K562 (cell line): Measurements from ENCODE around the gene LILRA6. TPM values are rescaled to one million over a fixed set of nuclear protein-coding genes. Genes with fewer than 3 reads are reported as not detected.
A peak's percentile ranks its signal among the peaks of the same experiment; 100 is the strongest.

Source experiments
- CBFA2T3 ChIP-seq: fragments of 450-650 bp; IDR thresholded peaks from 2 replicates; pipeline ENCODE4 v1.6.1; 2017
- E2F3 ChIP-seq: fragments of 250-450 bp; sonication (Bioruptor Pico); IDR thresholded peaks from 2 replicates; pipeline ENCODE4 v1.4.0; 2020; ENCODE audit warnings: mild to moderate bottlenecking
- EP300 ChIP-seq: IDR thresholded peaks from 2 replicates; pipeline ENCODE4 v1.6.1; 2012; ENCODE audit warnings: low read length, improper control_type of control experiment
- EWSR1 ChIP-seq: fragments of 450-650 bp; IDR thresholded peaks from 2 replicates; pipeline ENCODE4 v1.6.1; 2018; ENCODE audit warnings: borderline replicate concordance, mild to moderate bottlenecking, low read depth, moderate library complexity; ENCODE audit not compliant: partially characterized antibody
- FOXJ2 ChIP-seq: fragments of 200-800 bp; sonication (Bioruptor generic); IDR thresholded peaks from 2 replicates; pipeline ENCODE4 v1.6.1; 2016; ENCODE audit warnings: missing genetic modification characterization, missing compliant biosample characterization
- HNRNPUL1 ChIP-seq: fragments of 200-400 bp; formaldehyde crosslinking; IDR thresholded peaks from 2 replicates; pipeline ENCODE4 v1.6.1; 2017; ENCODE audit warnings: low read length
- MTA2 ChIP-seq: fragments of 450-650 bp; IDR thresholded peaks from 2 replicates; pipeline ENCODE4 v1.6.1; 2016; ENCODE audit warnings: low read depth
- POLR2G ChIP-seq: fragments of 200-400 bp; formaldehyde crosslinking; IDR thresholded peaks from 2 replicates; pipeline ENCODE4 v1.6.1; 2017; ENCODE audit warnings: low read depth, mild to moderate bottlenecking, antibody characterized with exemption, low read length, moderate library complexity
- PYGO2 ChIP-seq: fragments of 450-650 bp; IDR thresholded peaks from 2 replicates; pipeline ENCODE4 v1.6.1; 2016; ENCODE audit warnings: mild to moderate bottlenecking, missing genetic modification characterization, moderate library complexity, missing compliant biosample characterization
- ZBTB17 ChIP-seq: fragments of 450-650 bp; formaldehyde crosslinking; IDR thresholded peaks from 2 replicates; pipeline ENCODE4 v1.4.0; 2020; ENCODE audit warnings: mild to moderate bottlenecking
- ZNF217 ChIP-seq: sonication (generic); formaldehyde crosslinking; IDR thresholded peaks from 2 replicates; pipeline ENCODE4 v1.8.0; 2022; ENCODE audit warnings: mild to moderate bottlenecking, missing genetic modification reagents
- polyA plus RNA-seq, 8 experiments: library from polyadenylated mRNA; depleted of rRNA in 4 of 8; stranded (reverse) in 5 of 8; unstranded in 3 of 8; fragments of >200 nt; fragmentation: Nextera tagmentation in 2 of 8; fragmentation: Illumina TruSeq in 1 of 8; extraction: Ambion mirVana in 2 of 8; extraction: Trizol in 1 of 8; gene quantifications; 2 replicates each; pipeline versions ENCODE4 v1.2.1 to v1.2.3, GENCODE V29; 2011 to 2014; ENCODE audit warnings: inconsistent platforms in 1 of 8, missing spikeins in 1 of 8
- total RNA-seq, 7 experiments: library from RNA; depleted of rRNA in 6 of 7; stranded (reverse); fragments of >200 nt in 6 of 7; fragmentation: Illumina TruSeq in 2 of 7; extraction: Trizol in 2 of 7; gene quantifications; 2 replicates each; pipeline versions ENCODE4 v1.2.1 to v1.2.3, GENCODE V29; 2011 to 2021; ENCODE audit warnings: low replicate concordance in 1 of 7
- TF ChIP-seq, protein P1 (sequence below): sonication (generic); formaldehyde crosslinking; IDR thresholded peaks from 2 replicates; pipeline ENCODE4 v1.8.0; 2022; ENCODE audit warnings: missing genetic modification reagents, mild to moderate bottlenecking, moderate library complexity, borderline replicate concordance
- TF ChIP-seq, protein P2 (sequence below): sonication (generic); formaldehyde crosslinking; IDR thresholded peaks from 2 replicates; pipeline ENCODE4 v1.9.0; 2022; ENCODE audit warnings: mild to moderate bottlenecking, missing genetic modification reagents
- TF ChIP-seq, protein P3 (sequence below), 2 experiments: fragments of 450-650 bp; IDR thresholded peaks; 2 replicates each; pipeline ENCODE4 v1.6.1; 2016; ENCODE audit warnings: mild to moderate bottlenecking in 2 of 2, borderline replicate concordance in 1 of 2, low read depth in 1 of 2, moderate library complexity in 1 of 2
- TF ChIP-seq, protein P4 (sequence below): IDR thresholded peaks from 3 replicates; pipeline ENCODE4 v1.6.1; 2011; ENCODE audit warnings: borderline replicate concordance, mild to moderate bottlenecking, moderate library complexity; ENCODE audit not compliant: insufficient read length; ENCODE audit errors: extremely low read depth

The LILRA6 gene
- total and polyA plus RNA-seq, 9 of the 15 experiments (the other 6 are each of a cell fraction or from before 2014, with no cell fraction given): 0.03 TPM; not detected in 8

DNA sequence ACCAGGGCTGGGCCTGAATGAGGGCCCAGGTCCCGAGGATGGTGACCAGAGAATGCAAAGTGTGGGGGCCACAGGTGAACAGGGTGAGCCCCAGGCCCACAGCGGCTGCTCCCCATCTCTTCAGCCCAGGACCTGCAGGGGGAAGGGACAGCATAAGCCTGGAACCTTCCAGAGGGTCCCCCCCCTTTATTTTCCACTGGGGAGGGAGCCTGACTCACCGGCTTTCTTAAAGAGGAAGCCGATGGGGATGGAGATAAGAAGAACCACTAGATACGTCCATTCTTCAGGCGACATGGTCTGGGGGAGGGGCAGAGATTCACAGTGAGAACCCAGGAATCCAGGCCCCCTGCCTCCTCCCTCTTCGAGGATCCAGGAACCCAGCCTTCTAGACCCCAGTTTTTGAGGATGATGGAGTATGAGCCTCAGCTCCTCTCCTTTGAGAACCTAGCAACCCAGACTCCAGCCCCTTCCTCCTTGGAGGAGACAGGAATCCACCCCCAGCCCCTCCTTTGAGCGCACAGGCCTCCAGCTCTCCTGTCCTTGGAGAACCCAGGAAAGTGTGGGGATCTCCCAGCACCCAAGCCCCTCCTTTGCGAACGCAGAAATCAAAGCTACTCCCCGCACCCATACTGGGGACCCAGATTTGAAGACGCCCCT lies 54.2 kb downstream of the LILRA6 start (continued):
- TF ChIP-seq E2F3 (CRISPR knock-in tag) (no peak), EP300 (peak; percentile 78), MTA2 (peak; percentile 32), PYGO2 (tag) (no peak), POLR2G (no peak), HNRNPUL1 (no peak), ZBTB17 (CRISPR knock-in tag) (no peak), EWSR1 (no peak), CBFA2T3 (peak; percentile 52; the same call in 1 of the 2 replicates), ZNF217 (no peak), FOXJ2 (tag) (0 out of 2 replicates have a peak, but pooled peaks have one; percentile 28)
- TF ChIP-seq, protein P1, sequence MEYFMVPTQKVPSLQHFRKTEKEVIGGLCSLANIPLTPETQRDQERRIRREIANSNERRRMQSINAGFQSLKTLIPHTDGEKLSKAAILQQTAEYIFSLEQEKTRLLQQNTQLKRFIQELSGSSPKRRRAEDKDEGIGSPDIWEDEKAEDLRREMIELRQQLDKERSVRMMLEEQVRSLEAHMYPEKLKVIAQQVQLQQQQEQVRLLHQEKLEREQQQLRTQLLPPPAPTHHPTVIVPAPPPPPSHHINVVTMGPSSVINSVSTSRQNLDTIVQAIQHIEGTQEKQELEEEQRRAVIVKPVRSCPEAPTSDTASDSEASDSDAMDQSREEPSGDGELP (CRISPR knock-in tag): no peak
- TF ChIP-seq, protein P2, sequence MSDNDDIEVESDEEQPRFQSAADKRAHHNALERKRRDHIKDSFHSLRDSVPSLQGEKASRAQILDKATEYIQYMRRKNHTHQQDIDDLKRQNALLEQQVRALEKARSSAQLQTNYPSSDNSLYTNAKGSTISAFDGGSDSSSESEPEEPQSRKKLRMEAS: 0 out of 2 replicates have a peak, but pooled peaks have one; percentile 15
- TF ChIP-seq, protein P3, sequence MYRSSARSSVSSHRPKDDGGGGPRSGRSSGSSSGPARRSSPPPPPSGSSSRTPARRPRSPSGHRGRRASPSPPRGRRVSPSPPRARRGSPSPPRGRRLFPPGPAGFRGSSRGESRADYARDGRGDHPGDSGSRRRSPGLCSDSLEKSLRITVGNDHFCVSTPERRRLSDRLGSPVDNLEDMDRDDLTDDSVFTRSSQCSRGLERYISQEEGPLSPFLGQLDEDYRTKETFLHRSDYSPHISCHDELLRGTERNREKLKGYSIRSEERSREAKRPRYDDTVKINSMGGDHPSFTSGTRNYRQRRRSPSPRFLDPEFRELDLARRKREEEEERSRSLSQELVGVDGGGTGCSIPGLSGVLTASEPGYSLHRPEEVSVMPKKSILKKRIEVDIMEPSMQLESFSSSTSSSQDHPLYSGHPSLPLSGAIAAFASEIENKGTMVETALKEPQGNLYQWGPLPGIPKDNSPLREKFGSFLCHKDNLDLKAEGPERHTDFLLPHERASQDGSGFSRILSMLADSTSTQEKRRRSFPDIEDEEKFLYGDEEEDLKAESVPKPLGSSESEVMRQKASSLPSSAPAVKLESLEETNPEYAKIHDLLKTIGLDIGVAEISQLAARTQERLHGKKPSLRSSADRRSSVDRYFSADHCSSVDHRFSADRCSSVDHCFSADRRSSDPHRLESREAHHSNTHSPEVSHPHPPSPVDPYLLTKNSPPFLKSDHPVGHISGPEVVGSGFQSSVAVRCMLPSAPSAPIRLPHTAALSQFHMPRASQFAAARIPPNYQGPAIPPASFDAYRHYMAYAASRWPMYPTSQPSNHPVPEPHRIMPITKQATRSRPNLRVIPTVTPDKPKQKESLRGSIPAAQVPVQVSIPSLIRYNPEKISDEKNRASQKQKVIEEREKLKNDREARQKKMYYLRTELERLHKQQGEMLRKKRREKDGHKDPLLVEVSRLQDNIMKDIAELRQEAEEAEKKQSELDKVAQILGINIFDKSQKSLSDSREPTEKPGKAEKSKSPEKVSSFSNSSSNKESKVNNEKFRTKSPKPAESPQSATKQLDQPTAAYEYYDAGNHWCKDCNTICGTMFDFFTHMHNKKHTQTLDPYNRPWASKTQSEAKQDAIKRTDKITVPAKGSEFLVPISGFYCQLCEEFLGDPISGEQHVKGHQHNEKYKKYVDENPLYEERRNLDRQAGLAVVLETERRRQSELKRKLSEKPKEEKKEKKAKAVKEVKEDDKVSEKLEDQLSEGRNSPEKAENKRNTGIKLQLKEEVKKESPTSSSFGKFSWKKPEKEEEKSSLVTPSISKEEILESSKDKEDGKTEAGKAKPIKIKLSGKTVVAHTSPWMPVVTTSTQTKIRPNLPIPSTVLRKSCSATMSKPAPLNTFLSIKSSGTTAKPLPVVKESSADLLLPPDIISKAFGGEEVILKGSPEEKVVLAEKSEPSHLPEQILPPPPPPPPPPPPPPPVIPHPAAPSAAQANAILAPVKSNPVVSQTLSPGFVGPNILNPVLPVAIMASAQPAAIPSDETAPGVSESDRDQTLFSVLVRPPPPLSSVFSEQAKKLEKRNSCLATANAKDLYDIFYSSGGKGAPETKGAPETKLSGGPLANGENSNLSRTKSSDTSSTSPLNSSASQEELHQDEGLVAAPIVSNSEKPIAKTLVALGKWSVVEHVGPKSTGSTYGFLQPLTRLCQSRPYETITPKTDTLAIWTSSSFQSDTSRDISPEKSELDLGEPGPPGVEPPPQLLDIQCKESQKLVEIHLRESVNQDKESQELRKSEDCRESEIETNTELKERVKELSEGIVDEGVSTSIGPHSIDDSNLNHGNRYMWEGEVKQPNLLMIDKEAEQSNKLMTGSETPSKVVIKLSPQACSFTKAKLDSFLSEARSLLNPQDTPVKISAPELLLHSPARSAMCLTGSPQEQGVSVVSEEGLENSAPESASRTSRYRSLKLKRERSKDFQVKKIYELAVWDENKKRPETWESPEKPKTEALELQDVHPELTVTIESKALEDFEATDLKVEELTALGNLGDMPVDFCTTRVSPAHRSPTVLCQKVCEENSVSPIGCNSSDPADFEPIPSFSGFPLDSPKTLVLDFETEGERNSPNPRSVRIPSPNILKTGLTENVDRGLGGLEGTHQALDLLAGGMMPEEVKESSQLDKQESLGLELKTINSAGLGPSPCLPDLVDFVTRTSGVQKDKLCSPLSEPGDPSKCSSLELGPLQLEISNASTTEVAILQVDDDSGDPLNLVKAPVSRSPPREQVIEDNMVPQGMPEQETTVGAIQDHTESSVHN (IDR thresholded peaks at IDR 0.05; ENCODE audit: borderline replicate concordance in 1 of 2, low read depth in 1 of 2): no peak
- TF ChIP-seq, protein P4, sequence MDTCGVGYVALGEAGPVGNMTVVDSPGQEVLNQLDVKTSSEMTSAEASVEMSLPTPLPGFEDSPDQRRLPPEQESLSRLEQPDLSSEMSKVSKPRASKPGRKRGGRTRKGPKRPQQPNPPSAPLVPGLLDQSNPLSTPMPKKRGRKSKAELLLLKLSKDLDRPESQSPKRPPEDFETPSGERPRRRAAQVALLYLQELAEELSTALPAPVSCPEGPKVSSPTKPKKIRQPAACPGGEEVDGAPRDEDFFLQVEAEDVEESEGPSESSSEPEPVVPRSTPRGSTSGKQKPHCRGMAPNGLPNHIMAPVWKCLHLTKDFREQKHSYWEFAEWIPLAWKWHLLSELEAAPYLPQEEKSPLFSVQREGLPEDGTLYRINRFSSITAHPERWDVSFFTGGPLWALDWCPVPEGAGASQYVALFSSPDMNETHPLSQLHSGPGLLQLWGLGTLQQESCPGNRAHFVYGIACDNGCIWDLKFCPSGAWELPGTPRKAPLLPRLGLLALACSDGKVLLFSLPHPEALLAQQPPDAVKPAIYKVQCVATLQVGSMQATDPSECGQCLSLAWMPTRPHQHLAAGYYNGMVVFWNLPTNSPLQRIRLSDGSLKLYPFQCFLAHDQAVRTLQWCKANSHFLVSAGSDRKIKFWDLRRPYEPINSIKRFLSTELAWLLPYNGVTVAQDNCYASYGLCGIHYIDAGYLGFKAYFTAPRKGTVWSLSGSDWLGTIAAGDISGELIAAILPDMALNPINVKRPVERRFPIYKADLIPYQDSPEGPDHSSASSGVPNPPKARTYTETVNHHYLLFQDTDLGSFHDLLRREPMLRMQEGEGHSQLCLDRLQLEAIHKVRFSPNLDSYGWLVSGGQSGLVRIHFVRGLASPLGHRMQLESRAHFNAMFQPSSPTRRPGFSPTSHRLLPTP: no peak
